Breast epithelium (tissue), 4 donors: ENCODE measurements around the gene TP53BP1. TPM values are rescaled to one million over a fixed set of nuclear protein-coding genes. Genes with fewer than 3 reads are reported as not detected.
"Not testable (repeated sequence)": the region's sequence is repeated elsewhere in the genome, so short reads cannot be mapped to it uniquely, and the experiment has no call there.

ENCODE experiments used
- DNase-seq, 2 donors: peaks; one replicate each; pipeline ENCODE4 v3.0.0-alpha.2; 2019; ENCODE audit warnings: low spot score in 2 of 2
- H3K27ac ChIP-seq, 2 donors: fragments of 200-600 bp; sonication (generic) in 1 of 2; one replicate each; pipeline ENCODE4 v1.5.1; 2016 to 2019; ENCODE audit warnings: mild to moderate bottlenecking in 1 of 2
- H3K27me3 ChIP-seq, 2 donors: fragments of 200-600 bp; sonication (generic) in 1 of 2; one replicate each; pipeline versions ENCODE4 v1.5.1 to v1.6.0; 2017 to 2019; ENCODE audit warnings: control low read depth in 1 of 2, mild to moderate bottlenecking in 1 of 2
- H3K36me3 ChIP-seq: fragments of 200-600 bp; one replicate; pipeline ENCODE4 v1.5.1; 2019
- H3K4me1 ChIP-seq, 2 donors: fragments of 200-600 bp; sonication (generic); one replicate each; pipeline ENCODE4 v1.5.1; 2016 to 2019; ENCODE audit warnings: control low read depth in 1 of 2
- H3K4me3 ChIP-seq, 3 donors: fragments of 200-600 bp; sonication (generic); 1 replicate in 2 of 3; 2 replicates in 1 of 3; pipeline ENCODE4 v1.5.1; 2016 to 2019; ENCODE audit warnings: mild to moderate bottlenecking in 3 of 3, moderate library complexity in 2 of 3
- H3K9me3 ChIP-seq, 2 donors: fragments of 200-600 bp; sonication (generic) in 1 of 2; one replicate each; pipeline ENCODE4 v1.5.1; 2016 to 2019; ENCODE audit warnings: control low read depth in 1 of 2
- CTCF ChIP-seq, 3 donors: fragments of 450-650 bp; IDR thresholded peaks; one replicate each; pipeline ENCODE4 v1.5.1; 2016 to 2017; ENCODE audit warnings: antibody characterized with exemption in 3 of 3, mild to moderate bottlenecking in 3 of 3, moderate library complexity in 3 of 3
- POLR2A ChIP-seq: fragments of 450-650 bp; IDR thresholded peaks from one replicate; pipeline ENCODE4 v1.6.1; 2016; ENCODE audit warnings: antibody characterized with exemption, mild to moderate bottlenecking, moderate library complexity
- POLR2AphosphoS5 ChIP-seq, 3 donors: sonication (generic); formaldehyde crosslinking; IDR thresholded peaks; one replicate each; pipeline ENCODE4 v1.6.1; 2017; ENCODE audit warnings: antibody characterized with exemption in 3 of 3
- intact Hi-C: fragments of 100-400 bp; cut with DNase I; formaldehyde crosslinking; loops from one replicate; pipeline ENCODE4 v1.15.1; 2023; ENCODE audit warnings: low total_unique reads
- total RNA-seq, 3 donors: library from RNA; depleted of rRNA; stranded (reverse); fragments of >200 nt; gene quantifications; one replicate each; pipeline ENCODE4 v1.1.0, GENCODE V29; 2016

Gene TP53BP1
- total RNA-seq, 3 donors from 2014 or later, result 30.1 to 65.5 (median 60.9) TPM

GRCh38 chr15:43402255-43402654, 90.7 kb downstream of the TP53BP1 start:
- no peak overlapping the region for H3K4me3 ChIP-seq
- TF ChIP-seq POLR2AphosphoS5 (IDR thresholded peaks at IDR 0.05) (no peak), POLR2A (no peak), CTCF (IDR thresholded peaks at IDR 0.05) (no peak)
- DNase-seq, result no peak
- intact Hi-C loops, result no loop called here
- H3K4me1 ChIP-seq, result no peaks in the 10 kb centered on the region
- no peaks in the 10 kb centered on the region for H3K27me3 ChIP-seq
- H3K27ac ChIP-seq, result no peak overlapping the region
- H3K36me3 ChIP-seq, result peaks cover 3% of the 10 kb centered on the region
- H3K9me3 ChIP-seq, result no peaks in the 10 kb centered on the region

- H3K4me3 ChIP-seq, intact Hi-C loops, H3K27me3 ChIP-seq: not testable (repeated sequence)
These were observed 99.4 kb downstream of the TP53BP1 start for GRCh38 chr15:43393592-43393991.

GRCh38 chr15:43390723-43391122, 102.2 kb downstream of the TP53BP1 start:
- H3K4me3 ChIP-seq, result no peak overlapping the region
- H3K36me3 ChIP-seq, result peaks cover 9% of the 10 kb centered on the region
- no peaks in the 10 kb centered on the region for H3K9me3 ChIP-seq
- TF ChIP-seq CTCF (IDR thresholded peaks at IDR 0.05), result no peak
- no peak for TF ChIP-seq POLR2AphosphoS5 (IDR thresholded peaks at IDR 0.05)
- no peak for TF ChIP-seq POLR2A
- intact Hi-C loops, result loop anchor here (2.0 kb wide), 1 partner anchor 48 kb away; no protein-coding TSS in a partner anchor
- no peaks in the 10 kb centered on the region for H3K4me1 ChIP-seq
- no peaks in the 10 kb centered on the region for H3K27me3 ChIP-seq
- H3K27ac ChIP-seq, result no peak overlapping the region
- no peak for DNase-seq

More at GRCh38 chr15:43393592-43393991, 99.4 kb downstream of the TP53BP1 start:
- H3K27ac ChIP-seq, H3K9me3 ChIP-seq, DNase-seq, H3K4me1 ChIP-seq: not testable (repeated sequence)
- peaks cover 13% of the 10 kb centered on the region for H3K36me3 ChIP-seq

GRCh38 chr15:43383070-43383469, 109.9 kb downstream of the TP53BP1 start:
- Histone ChIP-seq H3K27ac (no peak overlapping the region), H3K4me3 (no peak overlapping the region), H3K9me3 (no peaks in the 10 kb centered on the region), H3K4me1 (no peaks in the 10 kb centered on the region), H3K36me3 (no peaks in the 10 kb centered on the region), H3K27me3 (no peaks in the 10 kb centered on the region)
- intact Hi-C loops, result no loop called here
- no peak for DNase-seq
- TF ChIP-seq CTCF (IDR thresholded peaks at IDR 0.05) (no peak), POLR2AphosphoS5 (IDR thresholded peaks at IDR 0.05) (no peak), POLR2A (no peak)

- no peaks in the 10 kb centered on the region for H3K36me3 ChIP-seq
- no peak overlapping the region for H3K4me3 ChIP-seq
- no peaks in the 10 kb centered on the region for H3K4me1 ChIP-seq
- H3K27ac ChIP-seq, result no peak overlapping the region
- no peak for DNase-seq
- H3K27me3 ChIP-seq, result no peaks in the 10 kb centered on the region
- H3K9me3 ChIP-seq, result no peaks in the 10 kb centered on the region
- no peak for TF ChIP-seq CTCF (IDR thresholded peaks at IDR 0.05)
- TF ChIP-seq POLR2A, result no peak
- TF ChIP-seq POLR2AphosphoS5 (IDR thresholded peaks at IDR 0.05), result no peak
- intact Hi-C loops, result no loop called here
These were observed 110.6 kb downstream of the TP53BP1 start for GRCh38 chr15:43382310-43382709.

- DNase-seq, result no peak
- Histone ChIP-seq H3K27me3 (no peaks in the 10 kb centered on the region), H3K27ac (no peak overlapping the region), H3K9me3 (no peaks in the 10 kb centered on the region), H3K4me1 (no peaks in the 10 kb centered on the region), H3K4me3 (no peak overlapping the region), H3K36me3 (no peaks in the 10 kb centered on the region)
- intact Hi-C loops, result no loop called here
- no peak for TF ChIP-seq CTCF (IDR thresholded peaks at IDR 0.05)
- TF ChIP-seq POLR2A, result no peak
- no peak for TF ChIP-seq POLR2AphosphoS5 (IDR thresholded peaks at IDR 0.05)
These were observed 114.4 kb downstream of the TP53BP1 start for GRCh38 chr15:43378601-43379000.
